ENCODE measurements around the gene DBNL.
A peak's percentile ranks its signal among the peaks of the same experiment; 100 is the strongest.

DBNL gene

GRCh38 chr7:44062180-44062902, 17.8 kb downstream of the DBNL start:
- Mint-ChIP-seq H3K4me1 (peaks cover 59 to 98% of the 10 kb centered on the region in 2 donors), H3K27me3 (no peaks in the 10 kb centered on the region), H3K4me3 (no peak overlapping the region), H3K9me3 (no peaks in the 10 kb centered on the region), H3K27ac (peak overlapping the region; percentile 37), H3K36me3 (peaks cover 49 to 65% of the 10 kb centered on the region in 2 donors)
- ATAC-seq (replicated peaks) (no peak), DNase-seq (no peak)

GRCh38 chr7:44062903-44063295, 18.4 kb downstream of the DBNL start:
- no peaks in the 10 kb centered on the region for H3K27me3 Mint-ChIP-seq
- no peaks in the 10 kb centered on the region for H3K9me3 Mint-ChIP-seq
- no peak overlapping the region for H3K4me3 Mint-ChIP-seq
- ATAC-seq (replicated peaks) = no peak
- no peak for DNase-seq
- peaks cover 59 to 98% of the 10 kb centered on the region in 2 donors for H3K4me1 Mint-ChIP-seq
- peaks cover 44 to 64% of the 10 kb centered on the region in 2 donors for H3K36me3 Mint-ChIP-seq
- H3K27ac Mint-ChIP-seq = peak overlapping the region; percentile 31

GRCh38 chr7:44063547-44063893, 19.0 kb downstream of the DBNL start:
- H3K4me1 Mint-ChIP-seq = peaks cover 56 to 98% of the 10 kb centered on the region in 2 donors

GRCh38 chr7:44063894-44064651, 19.6 kb downstream of the DBNL start:
- Mint-ChIP-seq H3K4me3 (no peak overlapping the region), H3K27me3 (no peaks in the 10 kb centered on the region), H3K9me3 (no peaks in the 10 kb centered on the region), H3K4me1 (peaks cover 52 to 98% of the 10 kb centered on the region in 2 donors), H3K27ac (peak overlapping the region; percentile 85), H3K36me3 (peaks cover 32 to 62% of the 10 kb centered on the region in 2 donors)
- DNase-seq (no peak), ATAC-seq (replicated peaks) (no peak)

More at GRCh38 chr7:44063547-44063893, 19.0 kb downstream of the DBNL start:
- peaks cover 38 to 64% of the 10 kb centered on the region in 2 donors for H3K36me3 Mint-ChIP-seq
- H3K9me3 Mint-ChIP-seq = no peaks in the 10 kb centered on the region
- no peaks in the 10 kb centered on the region for H3K27me3 Mint-ChIP-seq
- no peak overlapping the region for H3K4me3 Mint-ChIP-seq
- DNase-seq (no peak), ATAC-seq (replicated peaks) (no peak)
- H3K27ac Mint-ChIP-seq = peak overlapping the region; percentile 85

- peaks cover 26 to 61% of the 10 kb centered on the region in 2 donors for H3K36me3 Mint-ChIP-seq
- DNase-seq = no peak
- peak overlapping the region; percentile 95 for H3K27ac Mint-ChIP-seq
- H3K4me3 Mint-ChIP-seq = peak overlapping the region; percentile 28 to 50
- ATAC-seq (replicated peaks) = peak; percentile 18 to 20
- H3K4me1 Mint-ChIP-seq = peaks cover 48 to 98% of the 10 kb centered on the region in 2 donors
- H3K9me3 Mint-ChIP-seq = no peaks in the 10 kb centered on the region
- H3K27me3 Mint-ChIP-seq = no peaks in the 10 kb centered on the region
Measured at GRCh38 chr7:44064791-44065430, 20.4 kb downstream of the DBNL start.

GRCh38 chr7:44065431-44066110, 21.1 kb downstream of the DBNL start, which contains the start of gene PGAM2:
Gene PGAM2, minus strand, starts transcription at chr7:44065567. Its CDS starts 38 bp downstream, at chr7:44065529.
- peak; percentile 42 to 46 for ATAC-seq (replicated peaks)
- Mint-ChIP-seq H3K36me3 (peaks cover 20 to 55% of the 10 kb centered on the region in 2 donors), H3K27me3 (no peaks in the 10 kb centered on the region), H3K9me3 (no peaks in the 10 kb centered on the region), H3K27ac (peak within 1 kb of the TSS; percentile 95), H3K4me1 (peaks cover 43 to 95% of the 10 kb centered on the region in 2 donors), H3K4me3 (peak within 1 kb of the TSS; percentile 51 to 54)
- DNase-seq = no peak

GRCh38 chr7:44066111-44066460, 21.6 kb downstream of the DBNL start:
- H3K4me3 Mint-ChIP-seq = peak overlapping the region; percentile 51 to 54
- peak overlapping the region; percentile 95 for H3K27ac Mint-ChIP-seq
- peaks cover 44 to 95% of the 10 kb centered on the region in 2 donors for H3K4me1 Mint-ChIP-seq
- no peaks in the 10 kb centered on the region for H3K27me3 Mint-ChIP-seq
- no peaks in the 10 kb centered on the region for H3K9me3 Mint-ChIP-seq
- DNase-seq (no peak), ATAC-seq (replicated peaks) (peak; percentile 8 to 31)
- H3K36me3 Mint-ChIP-seq = peaks cover 19 to 55% of the 10 kb centered on the region in 2 donors

GRCh38 chr7:44066494-44067063, 22.1 kb downstream of the DBNL start:
- Mint-ChIP-seq H3K27me3 (no peaks in the 10 kb centered on the region), H3K27ac (peak overlapping the region; percentile 95), H3K4me1 (peaks cover 46 to 95% of the 10 kb centered on the region in 2 donors), H3K9me3 (no peaks in the 10 kb centered on the region), H3K36me3 (peaks cover 17 to 55% of the 10 kb centered on the region in 2 donors), H3K4me3 (peak overlapping the region; percentile 15 to 65)
- DNase-seq (no peak), ATAC-seq (replicated peaks) (peak; percentile 4 to 11)

GRCh38 chr7:44067064-44067951, 22.8 kb downstream of the DBNL start:
- DNase-seq (no peak), ATAC-seq (replicated peaks) (peak; percentile 0 to 2)
- Mint-ChIP-seq H3K27ac (peak overlapping the region; percentile 95), H3K36me3 (peaks cover 16 to 56% of the 10 kb centered on the region in 2 donors), H3K4me3 (peak overlapping the region; percentile 15 to 65), H3K27me3 (no peaks in the 10 kb centered on the region), H3K9me3 (no peaks in the 10 kb centered on the region), H3K4me1 (peaks cover 53 to 95% of the 10 kb centered on the region in 2 donors)

- H3K9me3 Mint-ChIP-seq = no peaks in the 10 kb centered on the region
- peaks cover 56 to 95% of the 10 kb centered on the region in 2 donors for H3K4me1 Mint-ChIP-seq
- peaks cover 19 to 58% of the 10 kb centered on the region in 2 donors for H3K36me3 Mint-ChIP-seq
- H3K27ac Mint-ChIP-seq = peak overlapping the region; percentile 95
- no peaks in the 10 kb centered on the region for H3K27me3 Mint-ChIP-seq
- ATAC-seq (replicated peaks) = no peak
- no peak for DNase-seq
- H3K4me3 Mint-ChIP-seq = peak overlapping the region in 1 of 2 donors; percentile 2
Measured at GRCh38 chr7:44068054-44068453, 23.6 kb downstream of the DBNL start.

- H3K36me3 Mint-ChIP-seq = peaks cover 28 to 80% of the 10 kb centered on the region in 2 donors
- H3K4me1 Mint-ChIP-seq = peaks cover 45 to 91% of the 10 kb centered on the region in 2 donors
- ATAC-seq (replicated peaks) (no peak), DNase-seq (no peak)
- no peaks in the 10 kb centered on the region for H3K9me3 Mint-ChIP-seq
- no peaks in the 10 kb centered on the region for H3K27me3 Mint-ChIP-seq
- peak overlapping the region; percentile 99 for H3K27ac Mint-ChIP-seq
- H3K4me3 Mint-ChIP-seq = peak overlapping the region in 1 of 2 donors; percentile 36
Measured at GRCh38 chr7:44071726-44072363, 27.3 kb downstream of the DBNL start.

- Mint-ChIP-seq H3K4me1 (peaks cover 42 to 87% of the 10 kb centered on the region in 2 donors), H3K36me3 (peaks cover 26 to 81% of the 10 kb centered on the region in 2 donors), H3K9me3 (no peaks in the 10 kb centered on the region), H3K4me3 (peak overlapping the region; percentile 59 to 69), H3K27ac (peak overlapping the region; percentile 99), H3K27me3 (no peaks in the 10 kb centered on the region)
- ATAC-seq (replicated peaks) (peak; percentile 26 to 28), DNase-seq (peak; percentile 43)
Measured at GRCh38 chr7:44072364-44073231, 28.1 kb downstream of the DBNL start.
